Measurements from ENCODE around the gene RORB.
A peak's percentile ranks its signal among the peaks of the same experiment; 100 is the strongest.
"Not testable (repeated sequence)": the region's sequence is repeated elsewhere in the genome, so short reads cannot be mapped to it uniquely, and the experiment has no call there.

The RORB gene

GRCh38 chr9:74513221-74513620 lies 16.1 kb downstream of the RORB start:
- DNase-seq (ENCODE audit: low read depth in 2 of 2): no peak

GRCh38 chr9:74517188-74517587 lies 20.1 kb downstream of the RORB start:
- DNase-seq (ENCODE audit: low read depth in 2 of 2): no peak

- no peak for DNase-seq (ENCODE audit: low read depth in 2 of 2)
Measured at GRCh38 chr9:74519419-74519818, 22.3 kb downstream of the RORB start.

GRCh38 chr9:74521009-74521408 lies 23.9 kb downstream of the RORB start:
- DNase-seq (ENCODE audit: low read depth in 2 of 2): no peak

GRCh38 chr9:74524289-74524688 lies 27.2 kb downstream of the RORB start:
- no peak for DNase-seq (ENCODE audit: low read depth in 2 of 2)

GRCh38 chr9:74526215-74526614 lies 29.1 kb downstream of the RORB start:
- DNase-seq (ENCODE audit: low read depth in 2 of 2): no peak

GRCh38 chr9:74527718-74528117 lies 30.6 kb downstream of the RORB start:
- DNase-seq (ENCODE audit: low read depth in 2 of 2): no peak

GRCh38 chr9:74528207-74528606 lies 31.1 kb downstream of the RORB start:
- DNase-seq (ENCODE audit: low read depth in 2 of 2): no peak

- DNase-seq (ENCODE audit: low read depth in 2 of 2): not testable (repeated sequence)
Measured at GRCh38 chr9:74530458-74530857, 33.3 kb downstream of the RORB start.

- no peak for DNase-seq (ENCODE audit: low read depth in 2 of 2)
Measured at GRCh38 chr9:74533253-74533652, 36.1 kb downstream of the RORB start.

GRCh38 chr9:74534841-74535240 lies 37.7 kb downstream of the RORB start:
- no peak for DNase-seq (ENCODE audit: low read depth in 2 of 2)

GRCh38 chr9:74543145-74543544 lies 46.0 kb downstream of the RORB start:
- DNase-seq (ENCODE audit: low read depth in 2 of 2): no peak

- DNase-seq (ENCODE audit: low read depth in 2 of 2): no peak
Measured at GRCh38 chr9:74551266-74551665, 54.1 kb downstream of the RORB start.

- DNase-seq (ENCODE audit: low read depth in 2 of 2): no peak
Measured at GRCh38 chr9:74554751-74555419, 57.8 kb downstream of the RORB start.

GRCh38 chr9:74555565-74555964 lies 58.4 kb downstream of the RORB start:
- no peak for DNase-seq (ENCODE audit: low read depth in 2 of 2)

- DNase-seq (ENCODE audit: low read depth in 2 of 2): peak; percentile 0 to 3
Measured at GRCh38 chr9:74556685-74557084, 59.5 kb downstream of the RORB start.

GRCh38 chr9:74557571-74557970 lies 60.4 kb downstream of the RORB start:
- DNase-seq (ENCODE audit: low read depth in 2 of 2): no peak

GRCh38 chr9:74562611-74563010 lies 65.5 kb downstream of the RORB start:
- DNase-seq (ENCODE audit: low read depth in 2 of 2): no peak

GRCh38 chr9:74570879-74571512 lies 73.9 kb downstream of the RORB start:
- no peak for DNase-seq (ENCODE audit: low read depth in 2 of 2)

GRCh38 chr9:74573640-74574191 lies 76.6 kb downstream of the RORB start:
- DNase-seq (ENCODE audit: low read depth in 2 of 2): no peak

- no peak for DNase-seq (ENCODE audit: low read depth in 2 of 2)
Measured at GRCh38 chr9:74576176-74576575, 79.0 kb downstream of the RORB start.

- no peak for DNase-seq (ENCODE audit: low read depth in 2 of 2)
Measured at GRCh38 chr9:74577956-74578355, 80.8 kb downstream of the RORB start.

GRCh38 chr9:74589576-74589975 lies 92.4 kb downstream of the RORB start:
- no peak for DNase-seq (ENCODE audit: low read depth in 2 of 2)
